Neural progenitor cell (in vitro differentiated cells): ENCODE results near the gene POLR3A. TPM values are rescaled to one million over a fixed set of nuclear protein-coding genes. Genes with fewer than 3 reads are reported as not detected.

ENCODE experiments used
- DNase-seq: peaks from one replicate; pipeline ENCODE4 v3.0.0-alpha.2; 2016; ENCODE audit warnings: low spot score
- H2AFZ ChIP-seq: fragments of 200-600 bp; sonication (generic); replicated peaks from 2 replicates; pipeline ENCODE4 v1.6.1; 2016; ENCODE audit warnings: antibody characterized with exemption
- H3F3A ChIP-seq: fragments of 200-600 bp; sonication (generic); 2 replicates; pipeline ENCODE4 v1.6.1; 2016; ENCODE audit warnings: antibody characterized with exemption, low read depth
- H3K27ac ChIP-seq: fragments of 200-600 bp; sonication (generic); 2 replicates; pipeline ENCODE4 v1.5.1; 2016; ENCODE audit warnings: mild to moderate bottlenecking
- H3K27me3 ChIP-seq: fragments of 200-600 bp; sonication (generic); 2 replicates; pipeline ENCODE4 v1.6.1; 2016; ENCODE audit warnings: mild to moderate bottlenecking, moderate library complexity
- H3K36me3 ChIP-seq: fragments of 200-600 bp; sonication (generic); 2 replicates; pipeline ENCODE4 v1.5.1; 2016
- H3K4me1 ChIP-seq: fragments of 200-600 bp; sonication (generic); 2 replicates; pipeline ENCODE4 v1.6.1; 2016; ENCODE audit warnings: mixed run types
- H3K4me2 ChIP-seq: fragments of 200-600 bp; sonication (generic); 2 replicates; pipeline ENCODE4 v1.6.1; 2016
- H3K4me3 ChIP-seq: fragments of 200-600 bp; sonication (generic); 2 replicates; pipeline ENCODE4 v1.5.1; 2016
- H3K79me2 ChIP-seq: fragments of 200-600 bp; sonication (generic); 2 replicates; pipeline ENCODE4 v1.6.1; 2016; ENCODE audit warnings: low read depth
- H3K9ac ChIP-seq: fragments of 200-600 bp; sonication (generic); 2 replicates; pipeline ENCODE4 v1.6.1; 2016
- H3K9me3 ChIP-seq: fragments of 200-600 bp; sonication (generic); 2 replicates; pipeline ENCODE4 v1.5.1; 2016; ENCODE audit warnings: low read depth
- H4K20me1 ChIP-seq: fragments of 200-600 bp; sonication (generic); 2 replicates; pipeline ENCODE4 v1.6.1; 2016; ENCODE audit warnings: low read depth
- H3K27ac Mint-ChIP-seq: 3 replicates; pipeline ENCODE4 v1.8.0; 2021; ENCODE audit warnings: mixed read lengths
- H3K27me3 Mint-ChIP-seq: 2 replicates; pipeline ENCODE4 v1.8.0; 2022; ENCODE audit warnings: low read depth, mild to moderate bottlenecking, inconsistent platforms, moderate library complexity, mixed read lengths; ENCODE audit not compliant: insufficient read depth
- H3K36me3 Mint-ChIP-seq: 3 replicates; pipeline ENCODE4 v1.8.0; 2021; ENCODE audit warnings: mixed read lengths
- H3K4me1 Mint-ChIP-seq: 3 replicates; pipeline ENCODE4 v1.8.0; 2021; ENCODE audit warnings: mixed read lengths
- H3K4me3 Mint-ChIP-seq: 3 replicates; pipeline ENCODE4 v1.8.0; 2021; ENCODE audit warnings: mild to moderate bottlenecking, moderate library complexity, mixed read lengths
- H3K9me3 Mint-ChIP-seq: 3 replicates; pipeline ENCODE4 v1.8.0; 2020; ENCODE audit warnings: mixed read lengths
- CTCF ChIP-seq: fragments of 200-600 bp; sonication (generic); IDR thresholded peaks from 2 replicates; pipeline ENCODE4 v1.5.1; 2017; ENCODE audit warnings: antibody characterized with exemption, mild to moderate bottlenecking
- EZH2 ChIP-seq: fragments of 200-600 bp; sonication (generic); IDR thresholded peaks from 2 replicates; pipeline ENCODE4 v1.6.1; 2017; ENCODE audit warnings: antibody characterized with exemption, mild to moderate bottlenecking, moderate library complexity
- EZH2phosphoT487 ChIP-seq: fragments of 200-600 bp; sonication (generic); IDR thresholded peaks from 2 replicates; pipeline ENCODE4 v1.6.1; 2017; ENCODE audit warnings: antibody characterized with exemption
- total RNA-seq: library from RNA; depleted of rRNA; stranded (reverse); fragments of >200 nt; gene quantifications from 2 replicates; pipeline ENCODE4 v1.2.3, GENCODE V29; 2015; ENCODE audit warnings: low replicate concordance

POLR3A gene
- total RNA-seq, 1 donor from 2014 or later = 16.0 TPM

DNA sequence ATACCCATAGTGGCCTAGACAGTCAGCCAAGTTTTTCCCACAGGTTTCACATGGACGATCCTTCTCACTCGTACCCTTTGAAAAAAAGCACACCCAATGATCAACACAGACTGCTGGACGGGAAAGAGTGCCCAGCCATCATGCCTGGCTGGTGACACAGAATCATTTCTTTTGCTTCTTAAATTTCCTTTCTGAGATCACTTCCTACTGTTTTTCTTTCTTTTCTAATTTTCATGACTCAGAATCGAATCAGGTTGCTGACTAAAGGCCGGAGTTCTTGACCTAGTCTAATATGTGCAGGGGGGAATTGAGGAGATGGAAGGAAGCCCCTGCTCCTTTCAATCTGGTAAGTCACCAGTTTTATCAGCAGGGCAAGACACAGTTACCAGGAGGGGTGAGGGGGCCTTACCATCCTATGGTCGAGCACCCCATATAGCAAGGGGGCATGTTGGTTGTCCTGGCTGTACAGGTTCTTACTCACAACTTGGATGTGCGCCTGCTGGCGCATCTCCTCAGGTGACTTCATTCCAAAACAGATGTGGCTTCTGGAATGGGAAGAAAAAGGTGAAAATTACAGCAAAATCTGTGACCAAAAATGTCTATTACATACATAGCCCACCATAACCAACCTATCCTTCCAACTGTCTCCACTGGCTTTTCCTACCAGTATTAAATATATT is 3.5 kb downstream of the POLR3A start:
- H3K4me3 Mint-ChIP-seq = no peak overlapping the region
- H3K27me3 ChIP-seq = no peaks in the 10 kb centered on the region
- no peak overlapping the region for H3K4me3 ChIP-seq
- peaks cover 31% of the 10 kb centered on the region for H3K79me2 ChIP-seq
- no peak overlapping the region for H3K27ac ChIP-seq
- DNase-seq = no peak
- peak overlapping the region; percentile 5 for H3K9ac ChIP-seq
- no peak overlapping the region for H2AFZ ChIP-seq
- peaks cover 29% of the 10 kb centered on the region for H3K36me3 Mint-ChIP-seq
- H3F3A ChIP-seq = peaks cover 8% of the 10 kb centered on the region
- no peaks in the 10 kb centered on the region for H3K9me3 Mint-ChIP-seq
- no peak overlapping the region for H3K4me2 ChIP-seq
- peaks cover 8% of the 10 kb centered on the region for H4K20me1 ChIP-seq
- no peaks in the 10 kb centered on the region for H3K27me3 Mint-ChIP-seq
- no peak overlapping the region for H3K27ac Mint-ChIP-seq
- no peaks in the 10 kb centered on the region for H3K9me3 ChIP-seq
- peaks cover 5% of the 10 kb centered on the region for H3K36me3 ChIP-seq
- TF ChIP-seq EZH2 (no peak), CTCF (no peak), EZH2phosphoT487 (no peak)
- peaks cover 9% of the 10 kb centered on the region for H3K4me1 ChIP-seq
- peaks cover 20% of the 10 kb centered on the region for H3K4me1 Mint-ChIP-seq

DNA sequence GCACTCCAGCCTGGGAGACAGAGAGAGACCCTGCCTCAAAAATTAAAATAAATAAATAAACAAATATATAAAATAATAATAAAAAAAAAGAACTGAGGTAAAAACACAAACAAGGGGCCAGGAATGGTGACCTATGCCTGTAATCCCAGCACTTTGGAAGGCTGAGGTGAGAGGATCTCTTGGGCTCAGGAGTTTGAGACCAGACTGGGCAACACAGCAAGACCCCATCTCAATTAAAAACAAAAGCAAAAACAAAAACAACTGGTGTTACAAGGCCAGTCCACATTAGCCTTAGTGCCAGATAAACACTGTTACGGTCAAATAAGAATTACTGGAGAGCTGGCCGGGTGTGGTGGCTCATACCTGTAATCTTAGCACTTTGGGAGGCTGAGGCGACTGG is 5.6 kb downstream of the POLR3A start:
- Histone ChIP-seq H3K4me1 (peaks cover 5% of the 10 kb centered on the region), H3K27ac (no peak overlapping the region), H3K4me2 (no peak overlapping the region), H3K4me3 (no peak overlapping the region), H3K36me3 (peaks cover 11% of the 10 kb centered on the region), H3F3A (no peaks in the 10 kb centered on the region), H3K9ac (no peak overlapping the region), H2AFZ (no peak overlapping the region), H3K9me3 (no peaks in the 10 kb centered on the region), H3K79me2 (peaks cover 27% of the 10 kb centered on the region), H3K27me3 (no peaks in the 10 kb centered on the region), H4K20me1 (peaks cover 7% of the 10 kb centered on the region)
- no peak overlapping the region for H3K27ac Mint-ChIP-seq
- no peak for DNase-seq
- TF ChIP-seq EZH2phosphoT487 = no peak
- TF ChIP-seq CTCF = no peak
- TF ChIP-seq EZH2 = no peak
- H3K4me3 Mint-ChIP-seq = no peak overlapping the region
- H3K9me3 Mint-ChIP-seq = no peaks in the 10 kb centered on the region
- H3K4me1 Mint-ChIP-seq = peaks cover 8% of the 10 kb centered on the region
- H3K27me3 Mint-ChIP-seq = no peaks in the 10 kb centered on the region
- H3K36me3 Mint-ChIP-seq = peaks cover 35% of the 10 kb centered on the region

DNA sequence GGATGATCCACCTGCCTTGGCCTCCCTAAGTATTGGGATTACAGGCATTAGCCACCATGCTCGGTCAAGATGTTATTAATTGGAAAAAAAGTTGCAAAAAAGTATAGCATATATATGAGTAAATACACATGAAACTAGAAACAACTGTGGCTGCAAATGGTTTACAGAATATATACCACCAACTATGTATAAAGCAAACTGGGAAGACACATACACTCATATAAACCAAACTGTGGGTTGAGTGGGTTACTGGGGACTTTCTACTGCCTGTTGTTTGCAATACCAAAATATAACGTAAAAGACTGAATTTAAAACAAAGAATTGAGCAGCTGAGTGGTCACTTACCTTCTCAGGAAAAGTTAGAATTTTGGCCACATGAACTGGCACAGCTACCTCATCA is 8.1 kb downstream of the POLR3A start:
- Mint-ChIP-seq H3K9me3 (no peaks in the 10 kb centered on the region), H3K27ac (no peak overlapping the region), H3K4me1 (no peaks in the 10 kb centered on the region), H3K4me3 (no peak overlapping the region), H3K27me3 (no peaks in the 10 kb centered on the region), H3K36me3 (peaks cover 41% of the 10 kb centered on the region)
- TF ChIP-seq EZH2 (no peak), EZH2phosphoT487 (no peak), CTCF (no peak)
- Histone ChIP-seq H3K4me3 (no peak overlapping the region), H4K20me1 (no peaks in the 10 kb centered on the region), H3K36me3 (peaks cover 11% of the 10 kb centered on the region), H3K4me1 (no peaks in the 10 kb centered on the region), H3K79me2 (peaks cover 1% of the 10 kb centered on the region), H3K9ac (no peak overlapping the region), H3K9me3 (no peaks in the 10 kb centered on the region), H3K4me2 (no peak overlapping the region), H2AFZ (no peak overlapping the region), H3F3A (no peaks in the 10 kb centered on the region), H3K27ac (no peak overlapping the region), H3K27me3 (no peaks in the 10 kb centered on the region)
- no peak for DNase-seq
